Activated effector memory CD4-positive, alpha-beta T cell treated with anti-CD3 and anti-CD28 coated beads, Interleukin-2, amount 50 U/mL, for 16 hours (primary cell): Measurements from ENCODE around the gene DENND4C.

Source experiments
- DNase-seq: peaks from one replicate; pipeline ENCODE4 v3.0.0-alpha.2; 2020

Gene DENND4C

DNA sequence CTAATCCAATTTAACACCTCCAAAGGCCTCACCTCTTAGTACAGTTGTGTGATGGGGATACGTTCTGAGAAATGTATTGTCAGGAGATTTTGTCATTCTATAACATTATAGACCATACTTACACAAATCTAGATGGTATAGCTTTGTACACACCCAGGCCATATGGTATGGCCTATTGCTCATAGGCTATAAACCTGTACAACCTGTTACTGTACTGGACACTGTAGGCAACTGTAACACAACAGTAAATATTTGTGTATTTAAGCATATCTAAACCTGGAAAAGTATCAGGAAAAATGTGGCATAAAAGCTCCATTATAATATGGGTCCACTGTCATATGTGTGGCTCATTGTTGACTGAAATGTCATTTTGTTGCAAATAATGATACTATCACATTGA is 190.4 kb downstream of the DENND4C start:
- DNase-seq: no peak
